Testis (tissue), 2 donors: ENCODE data around the gene PRDX4.

Source experiments
- POLR2A ChIP-seq: fragments of 450-650 bp; IDR thresholded peaks from one replicate; pipeline ENCODE4 v1.6.1; 2017; ENCODE audit warnings: antibody characterized with exemption, mild to moderate bottlenecking, moderate library complexity
- TF ChIP-seq, protein P1 (sequence below), 3 experiments: fragments of 450-650 bp in 2 of 3; fragments of 200-600 bp in 1 of 3; sonication (generic) in 1 of 3; IDR thresholded peaks; one replicate each; pipeline ENCODE4 v1.5.1; 2016 to 2019; ENCODE audit warnings: antibody characterized with exemption in 3 of 3, mild to moderate bottlenecking in 2 of 3, moderate library complexity in 1 of 3

DNA sequence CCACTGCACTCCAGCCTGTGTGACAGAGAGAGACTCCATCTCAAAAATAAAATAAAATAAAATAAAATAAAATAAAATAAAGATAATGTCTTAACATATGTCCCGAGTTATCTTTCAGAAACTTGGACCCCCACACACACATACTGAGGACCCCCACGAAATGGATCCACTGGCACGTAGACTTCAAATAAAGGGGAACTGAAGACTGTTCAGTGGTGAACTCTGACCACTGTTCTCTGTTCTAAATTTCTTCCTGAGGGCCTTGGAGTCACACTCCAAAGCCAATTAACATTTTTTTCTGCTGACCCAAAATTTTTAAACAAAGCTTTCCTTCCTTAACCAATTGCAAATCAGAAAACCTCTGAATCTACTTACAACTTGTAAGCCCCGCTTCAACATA lies 43.5 kb upstream of the PRDX4 start:
- TF ChIP-seq, protein P1, sequence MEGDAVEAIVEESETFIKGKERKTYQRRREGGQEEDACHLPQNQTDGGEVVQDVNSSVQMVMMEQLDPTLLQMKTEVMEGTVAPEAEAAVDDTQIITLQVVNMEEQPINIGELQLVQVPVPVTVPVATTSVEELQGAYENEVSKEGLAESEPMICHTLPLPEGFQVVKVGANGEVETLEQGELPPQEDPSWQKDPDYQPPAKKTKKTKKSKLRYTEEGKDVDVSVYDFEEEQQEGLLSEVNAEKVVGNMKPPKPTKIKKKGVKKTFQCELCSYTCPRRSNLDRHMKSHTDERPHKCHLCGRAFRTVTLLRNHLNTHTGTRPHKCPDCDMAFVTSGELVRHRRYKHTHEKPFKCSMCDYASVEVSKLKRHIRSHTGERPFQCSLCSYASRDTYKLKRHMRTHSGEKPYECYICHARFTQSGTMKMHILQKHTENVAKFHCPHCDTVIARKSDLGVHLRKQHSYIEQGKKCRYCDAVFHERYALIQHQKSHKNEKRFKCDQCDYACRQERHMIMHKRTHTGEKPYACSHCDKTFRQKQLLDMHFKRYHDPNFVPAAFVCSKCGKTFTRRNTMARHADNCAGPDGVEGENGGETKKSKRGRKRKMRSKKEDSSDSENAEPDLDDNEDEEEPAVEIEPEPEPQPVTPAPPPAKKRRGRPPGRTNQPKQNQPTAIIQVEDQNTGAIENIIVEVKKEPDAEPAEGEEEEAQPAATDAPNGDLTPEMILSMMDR (IDR thresholded peaks at IDR 0.05): no peak
- no peak for TF ChIP-seq POLR2A
